B cell (primary cell): ENCODE data around the gene RCN2. TPM values are rescaled to one million over a fixed set of nuclear protein-coding genes. Genes with fewer than 3 reads are reported as not detected.

Experiments used
- ATAC-seq: fragments of 200-7000 bp; cut with Tn5 transposase; one replicate; pipeline ENCODE4 v1.10.0; 2021; ENCODE audit warnings: low read depth, mild to moderate bottlenecking, moderate number of reproducible peaks, moderate library complexity
- CTCF ChIA-PET: fragments of 350-600 bp; sonication (Branson Sonifier 250); formaldehyde crosslinking; loops from one replicate; lab custom pipeline; 2021; ENCODE audit warnings: antibody characterized with exemption, inconsistent platforms; lab: Charles Lee
- POLR2A ChIA-PET: fragments of 350-600 bp; sonication (Branson Sonifier 250); formaldehyde crosslinking; loops from one replicate; lab custom pipeline; 2021; ENCODE audit warnings: antibody characterized with exemption; lab: Charles Lee
- DNase-seq: peaks from one replicate; pipeline ENCODE4 v3.0.0; 2013
- H2AFZ ChIP-seq: 2 replicates; pipeline ENCODE4 v1.6.1; 2012; ENCODE audit warnings: mild to moderate bottlenecking, low read depth, low read length; ENCODE audit not compliant: insufficient read depth, poor library complexity, severe bottlenecking
- H3K27ac ChIP-seq, 2 donors: 1 replicate in 1 of 2; 2 replicates in 1 of 2; pipeline ENCODE4 v1.5.1; 2012 to 2013; ENCODE audit warnings: low read length in 2 of 2, mild to moderate bottlenecking in 2 of 2, moderate library complexity in 1 of 2
- H3K27me3 ChIP-seq, 4 experiments: fragments of 200-600 bp in 1 of 4; sonication (generic) in 1 of 4; replicated peaks in 1 of 4; 1 replicate in 2 of 4; 2 replicates in 2 of 4; pipeline versions ENCODE4 v1.6.1 to v1.7.0; 2013 to 2016; ENCODE audit warnings: low read length in 3 of 4, mild to moderate bottlenecking in 2 of 4, mixed read lengths in 1 of 4, moderate library complexity in 1 of 4; ENCODE audit not compliant: insufficient read depth in 4 of 4, control insufficient read depth in 3 of 4; ENCODE audit errors: control extremely low read depth in 1 of 4
- H3K36me3 ChIP-seq, 2 experiments: replicated peaks in 1 of 2; 1 replicate in 1 of 2; 2 replicates in 1 of 2; pipeline versions ENCODE4 v1.6.1 to v1.7.1; 2013; ENCODE audit warnings: low read length in 1 of 2; ENCODE audit not compliant: insufficient read depth in 2 of 2, control insufficient read depth in 1 of 2; ENCODE audit errors: control extremely low read depth in 1 of 2, extremely low read depth in 1 of 2
- H3K4me1 ChIP-seq, 2 donors: fragments of 200-600 bp in 1 of 2; sonication (generic) in 1 of 2; 1 replicate in 1 of 2; 2 replicates in 1 of 2; pipeline versions ENCODE4 v1.5.1 to v1.6.1; 2013 to 2017; ENCODE audit warnings: low read length in 2 of 2; ENCODE audit not compliant: control insufficient read depth in 2 of 2, insufficient read depth in 2 of 2
- H3K4me2 ChIP-seq: replicated peaks from 2 replicates; pipeline ENCODE3; 2012; ENCODE audit warnings: mild to moderate bottlenecking, low read depth, low read length; ENCODE audit not compliant: poor library complexity, severe bottlenecking
- H3K4me3 ChIP-seq, 5 experiments: fragments of 200-600 bp in 1 of 5; sonication (generic) in 1 of 5; 1 replicate in 3 of 5; 2 replicates in 2 of 5; pipeline versions ENCODE4 v1.5.1 to v1.7.0; 2011 to 2016; ENCODE audit warnings: low read length in 4 of 5, mild to moderate bottlenecking in 4 of 5, low read depth in 2 of 5, control low read depth in 1 of 5, moderate library complexity in 1 of 5; ENCODE audit not compliant: insufficient read depth in 1 of 5; ENCODE audit errors: control extremely low read depth in 1 of 5, extremely low read depth in 1 of 5
- H3K79me2 ChIP-seq: fragments of 200-600 bp; sonication (generic); one replicate; pipeline ENCODE4 v1.6.0; 2016; ENCODE audit warnings: low read length; ENCODE audit not compliant: control insufficient read depth, insufficient read depth
- H3K9ac ChIP-seq: fragments of 200-600 bp; sonication (generic); 2 replicates; pipeline ENCODE4 v1.6.1; 2017; ENCODE audit warnings: mild to moderate bottlenecking, low read length, moderate library complexity
- H3K9me3 ChIP-seq, 3 donors: one replicate each; pipeline versions ENCODE4 v1.6.1 to v1.7.1; 2013; ENCODE audit warnings: low read length in 2 of 3; ENCODE audit not compliant: control insufficient read depth in 2 of 3, insufficient read depth in 1 of 3; ENCODE audit errors: control extremely low read depth in 1 of 3
- H4K20me1 ChIP-seq: 2 replicates; pipeline ENCODE4 v1.6.0; 2012; ENCODE audit warnings: mild to moderate bottlenecking, low read length; ENCODE audit not compliant: insufficient read depth, control insufficient read depth, poor library complexity, severe bottlenecking
- H3K27ac Mint-ChIP-seq: one replicate; pipeline ENCODE4 v1.8.0; 2021; ENCODE audit warnings: mixed read lengths
- H3K27me3 Mint-ChIP-seq: one replicate; pipeline ENCODE4 v1.8.0; 2021; ENCODE audit warnings: mixed read lengths
- H3K4me1 Mint-ChIP-seq: one replicate; pipeline ENCODE4 v1.8.0; 2021; ENCODE audit warnings: mixed read lengths
- H3K4me3 Mint-ChIP-seq: one replicate; pipeline ENCODE4 v1.8.0; 2021; ENCODE audit warnings: mixed read lengths
- H3K9me3 Mint-ChIP-seq: one replicate; pipeline ENCODE4 v1.8.0; 2022; ENCODE audit warnings: mixed read lengths; ENCODE audit not compliant: insufficient read depth
- EZH2 ChIP-seq: IDR thresholded peaks from 2 replicates; pipeline ENCODE4 v1.6.1; 2012; ENCODE audit warnings: borderline replicate concordance, low read depth, mild to moderate bottlenecking, moderate library complexity, low read length; ENCODE audit not compliant: insufficient read depth, poor library complexity, severe bottlenecking
- WGBS: methylation state at CpG from one replicate; pipeline ENCODE4 v1.1.5; 2013; ENCODE audit warnings: missing lambda C conversion rate; ENCODE audit not compliant: insufficient coverage; 5-methylcytosine and 5-hydroxymethylcytosine counted together
- intact Hi-C: fragments of 100-400 bp; cut with micrococcal nuclease; formaldehyde crosslinking; loops from one replicate; pipeline ENCODE4 v1.10.0; 2022
- polyA plus RNA-seq: library from polyadenylated mRNA; depleted of rRNA; stranded (reverse); fragments of >200 nt; gene quantifications from 2 replicates; pipeline ENCODE4 v1.2.3, GENCODE V29; 2012
- total RNA-seq, 2 donors: library from RNA; stranded (reverse); fragments of 120-200 nt in 1 of 2; gene quantifications; 1 replicate in 1 of 2; 2 replicates in 1 of 2; pipeline versions ENCODE4 v1.2.3 to v1.2.4, GENCODE V29; 2013 to 2022
- TF ChIP-seq, protein P1 (sequence below): fragments of 200-600 bp; IDR thresholded peaks from one replicate; pipeline ENCODE4 v1.8.0; 2022; ENCODE audit warnings: antibody characterized with exemption, mild to moderate bottlenecking

RCN2 gene
- total and polyA plus RNA-seq, 2 donors (not counting 1 experiment from before 2014, with no cell fraction given), result 16.7 to 27.8 TPM

DNA sequence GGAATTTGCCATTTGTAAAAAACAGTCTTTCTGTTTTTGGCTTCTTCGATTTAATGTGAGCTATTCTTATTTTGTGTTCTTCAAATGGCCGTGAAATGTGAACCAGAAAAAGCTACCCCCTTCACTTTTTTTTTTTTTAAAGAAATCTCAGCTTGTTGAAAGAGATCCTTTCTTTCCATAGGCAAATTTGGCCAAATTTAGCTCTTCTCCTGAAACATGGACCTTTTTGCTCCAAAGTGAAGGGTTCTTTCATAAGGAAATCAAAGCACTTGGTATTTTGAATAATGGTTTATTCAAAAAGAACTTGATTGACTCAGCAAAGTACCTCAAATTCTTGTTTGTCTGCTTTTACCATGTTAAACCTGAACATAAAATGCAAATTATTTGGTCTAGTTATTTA, 10.1 kb downstream of the RCN2 start:
- ChIA-PET CTCF (interaction anchor here (0.7 to 2.7 kb wide), 9 partner anchors 32 to 602 kb away, joined by 3 to 13 read pairs (median 4); no protein-coding TSS in a partner anchor), POLR2A (interaction anchor here (1.1 kb wide), 1 partner anchor 9 kb away, joined by 5 read pairs; no protein-coding TSS in a partner anchor)
- Histone ChIP-seq H3K4me1 (peaks cover 3 to 9% of the 10 kb centered on the region in 2 donors), H3K27ac (no peak overlapping the region), H2AFZ (no peak overlapping the region), H4K20me1 (no peaks in the 10 kb centered on the region), H3K4me3 (no peak overlapping the region), H3K9me3 (no peaks in the 10 kb centered on the region), H3K9ac (no peak overlapping the region), H3K27me3 (no peaks in the 10 kb centered on the region), H3K4me2 (no peak overlapping the region), H3K36me3 (peaks cover 2 to 17% of the 10 kb centered on the region in 2 experiments), H3K79me2 (peaks cover 13% of the 10 kb centered on the region)
- H3K4me3 Mint-ChIP-seq, result no peak overlapping the region
- H3K9me3 Mint-ChIP-seq, result no peaks in the 10 kb centered on the region
- peaks cover 14% of the 10 kb centered on the region for H3K4me1 Mint-ChIP-seq
- TF ChIP-seq, protein P1, sequence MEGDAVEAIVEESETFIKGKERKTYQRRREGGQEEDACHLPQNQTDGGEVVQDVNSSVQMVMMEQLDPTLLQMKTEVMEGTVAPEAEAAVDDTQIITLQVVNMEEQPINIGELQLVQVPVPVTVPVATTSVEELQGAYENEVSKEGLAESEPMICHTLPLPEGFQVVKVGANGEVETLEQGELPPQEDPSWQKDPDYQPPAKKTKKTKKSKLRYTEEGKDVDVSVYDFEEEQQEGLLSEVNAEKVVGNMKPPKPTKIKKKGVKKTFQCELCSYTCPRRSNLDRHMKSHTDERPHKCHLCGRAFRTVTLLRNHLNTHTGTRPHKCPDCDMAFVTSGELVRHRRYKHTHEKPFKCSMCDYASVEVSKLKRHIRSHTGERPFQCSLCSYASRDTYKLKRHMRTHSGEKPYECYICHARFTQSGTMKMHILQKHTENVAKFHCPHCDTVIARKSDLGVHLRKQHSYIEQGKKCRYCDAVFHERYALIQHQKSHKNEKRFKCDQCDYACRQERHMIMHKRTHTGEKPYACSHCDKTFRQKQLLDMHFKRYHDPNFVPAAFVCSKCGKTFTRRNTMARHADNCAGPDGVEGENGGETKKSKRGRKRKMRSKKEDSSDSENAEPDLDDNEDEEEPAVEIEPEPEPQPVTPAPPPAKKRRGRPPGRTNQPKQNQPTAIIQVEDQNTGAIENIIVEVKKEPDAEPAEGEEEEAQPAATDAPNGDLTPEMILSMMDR, result no peak
- no peak for TF ChIP-seq EZH2
- no peak for ATAC-seq
- H3K27me3 Mint-ChIP-seq, result no peaks in the 10 kb centered on the region
- no CpG with 5 or more reads among the region's 2 CpGs for WGBS
- intact Hi-C loops, result no loop called here
- DNase-seq, result no peak
- no peak overlapping the region for H3K27ac Mint-ChIP-seq

DNA sequence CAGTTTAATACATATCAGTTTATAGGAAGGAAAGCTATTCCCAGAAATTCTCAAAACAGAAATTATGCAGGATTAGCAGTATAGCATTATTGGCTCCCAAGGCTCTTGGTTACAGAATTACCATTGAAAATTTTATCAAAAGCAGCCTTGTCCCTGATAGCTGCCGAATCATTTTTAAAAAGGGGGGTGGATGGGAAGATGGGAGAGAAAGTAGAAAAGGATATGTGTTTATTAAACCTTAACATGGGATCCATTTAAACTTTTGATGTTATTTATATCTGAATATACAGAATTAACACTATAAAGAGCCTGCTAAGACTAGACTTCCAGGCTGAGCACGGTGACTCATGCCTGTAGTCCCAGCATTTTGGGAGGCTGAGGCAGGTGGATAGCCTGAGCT, 10.8 kb downstream of the RCN2 start:
- CTCF ChIA-PET, result interaction anchor here (1.0 to 2.1 kb wide), 5 partner anchors 81 to 556 kb away, joined by 3 to 13 read pairs (median 4); no protein-coding TSS in a partner anchor
- Histone ChIP-seq H3K79me2 (peaks cover 6% of the 10 kb centered on the region), H3K4me3 (no peak overlapping the region), H3K36me3 (peaks cover 2 to 11% of the 10 kb centered on the region in 2 experiments), H3K4me1 (peaks cover 10 to 13% of the 10 kb centered on the region in 2 donors), H3K4me2 (no peak overlapping the region), H3K9ac (no peak overlapping the region), H2AFZ (no peak overlapping the region), H3K9me3 (no peaks in the 10 kb centered on the region), H3K27me3 (no peaks in the 10 kb centered on the region), H4K20me1 (no peaks in the 10 kb centered on the region), H3K27ac (no peak overlapping the region)
- H3K27me3 Mint-ChIP-seq, result no peaks in the 10 kb centered on the region
- DNase-seq, result no peak
- no peak overlapping the region for H3K27ac Mint-ChIP-seq
- intact Hi-C loops, result no loop called here
- no CpG with 5 or more reads among the region's 2 CpGs for WGBS
- no peak overlapping the region for H3K4me3 Mint-ChIP-seq
- peaks cover 16% of the 10 kb centered on the region for H3K4me1 Mint-ChIP-seq
- TF ChIP-seq, protein P1, result no peak
- no peak for TF ChIP-seq EZH2
- POLR2A ChIA-PET, result interaction anchor here (1.1 kb wide), 1 partner anchor 10 kb away, joined by 5 read pairs; no protein-coding TSS in a partner anchor
- H3K9me3 Mint-ChIP-seq, result no peaks in the 10 kb centered on the region
- ATAC-seq, result no peak
